HepG2 (cell line): ENCODE results near the gene TWNK. TPM values are rescaled to one million over a fixed set of nuclear protein-coding genes. Genes with fewer than 3 reads are reported as not detected.
A peak's percentile ranks its signal among the peaks of the same experiment; 100 is the strongest.

ENCODE experiments used
- ARHGAP35 ChIP-seq: sonication (generic); formaldehyde crosslinking; IDR thresholded peaks from 2 replicates; pipeline ENCODE4 v1.9.0; 2022; ENCODE audit warnings: mild to moderate bottlenecking, inconsistent platforms, moderate library complexity, missing genetic modification reagents, borderline replicate concordance
- ARNTL ChIP-seq: sonication (generic); formaldehyde crosslinking; IDR thresholded peaks from 2 replicates; pipeline ENCODE4 v1.4.0; 2020; ENCODE audit warnings: mild to moderate bottlenecking, missing genetic modification reagents
- CENPT ChIP-seq: sonication (generic); formaldehyde crosslinking; IDR thresholded peaks from 2 replicates; pipeline ENCODE4 v1.8.0; 2022; ENCODE audit warnings: low read depth, mild to moderate bottlenecking, moderate library complexity, missing genetic modification reagents
- DNMT3B ChIP-seq: conservative IDR thresholded peaks from 2 replicates; pipeline ENCODE4 v1.6.1; 2016; ENCODE audit warnings: missing biosample characterization, control low read depth
- ELF1 ChIP-seq: sonication (generic); formaldehyde crosslinking; IDR thresholded peaks from 2 replicates; pipeline ENCODE4 v1.4.0; 2020; ENCODE audit warnings: missing genetic modification reagents
- FOXP1 ChIP-seq, 2 experiments: fragments of 450-650 bp in 1 of 2; IDR thresholded peaks; 2 replicates each; pipeline ENCODE4 v1.6.1; 2017 to 2018; ENCODE audit warnings: antibody characterized with exemption in 1 of 2
- GABPA ChIP-seq, 2 experiments: IDR thresholded peaks; 2 replicates each; pipeline ENCODE4 v1.6.1; 2011 to 2016; ENCODE audit warnings: low read depth in 2 of 2, low read length in 1 of 2, missing biosample characterization in 1 of 2, missing genetic modification characterization in 1 of 2
- GPN1 ChIP-seq: sonication (generic); formaldehyde crosslinking; IDR thresholded peaks from 2 replicates; pipeline ENCODE4 v1.5.1; 2020; ENCODE audit warnings: missing genetic modification reagents, borderline replicate concordance
- HHEX ChIP-seq: IDR thresholded peaks from 2 replicates; pipeline ENCODE4 v1.6.1; 2016; ENCODE audit warnings: control low read depth
- KDM4B ChIP-seq: sonication (generic); formaldehyde crosslinking; IDR thresholded peaks from 2 replicates; pipeline ENCODE4 v1.4.0; 2020; ENCODE audit warnings: missing genetic modification reagents
- LCORL ChIP-seq, 2 experiments: fragments of 450-650 bp in 1 of 2; sonication (generic) in 1 of 2; formaldehyde crosslinking in 1 of 2; IDR thresholded peaks; 2 replicates each; pipeline versions ENCODE4 v1.5.0 to v1.6.1; 2017 to 2020; ENCODE audit warnings: antibody characterized with exemption in 1 of 2, missing genetic modification reagents in 1 of 2
- RARA ChIP-seq: IDR thresholded peaks from 2 replicates; pipeline ENCODE4 v1.6.1; 2016; ENCODE audit warnings: missing genetic modification reagents, missing compliant biosample characterization
- RXRB ChIP-seq: IDR thresholded peaks from 2 replicates; pipeline ENCODE4 v1.6.1; 2016; ENCODE audit warnings: borderline replicate concordance, missing genetic modification reagents, missing compliant biosample characterization
- SCMH1 ChIP-seq: sonication (generic); formaldehyde crosslinking; IDR thresholded peaks from 2 replicates; pipeline ENCODE4 v1.9.0; 2021; ENCODE audit warnings: missing genetic modification reagents, mild to moderate bottlenecking, borderline replicate concordance
- STAG1 ChIP-seq: sonication (generic); formaldehyde crosslinking; IDR thresholded peaks from 2 replicates; pipeline ENCODE4 v1.4.0; 2020; ENCODE audit warnings: missing genetic modification reagents
- THYN1 ChIP-seq: sonication (generic); formaldehyde crosslinking; IDR thresholded peaks from 2 replicates; pipeline ENCODE4 v1.8.1; 2023; ENCODE audit warnings: low read depth, mild to moderate bottlenecking, moderate library complexity, missing genetic modification reagents, borderline replicate concordance
- ZBTB3 ChIP-seq: sonication (generic); formaldehyde crosslinking; IDR thresholded peaks from 2 replicates; pipeline ENCODE4 v1.4.0; 2020; ENCODE audit warnings: low read depth, mild to moderate bottlenecking, moderate library complexity, missing genetic modification reagents, borderline replicate concordance
- ZFP36L1 ChIP-seq: sonication (generic); formaldehyde crosslinking; IDR thresholded peaks from 2 replicates; pipeline ENCODE4 v1.8.0; 2022; ENCODE audit warnings: mild to moderate bottlenecking, missing genetic modification reagents, moderate library complexity
- ZFP82 ChIP-seq: sonication (generic); formaldehyde crosslinking; IDR thresholded peaks from 2 replicates; pipeline ENCODE4 v1.5.1; 2020; ENCODE audit warnings: mild to moderate bottlenecking, missing genetic modification reagents, borderline replicate concordance
- ZNF10 ChIP-seq: sonication (generic); formaldehyde crosslinking; IDR thresholded peaks from 2 replicates; pipeline ENCODE4 v1.4.0; 2020; ENCODE audit warnings: mild to moderate bottlenecking, low read depth, missing genetic modification reagents, borderline replicate concordance
- ZNF234 ChIP-seq: sonication (generic); formaldehyde crosslinking; conservative IDR thresholded peaks from 2 replicates; pipeline ENCODE4 v1.5.1; 2020; ENCODE audit warnings: mild to moderate bottlenecking, missing genetic modification reagents
- ZNF260 ChIP-seq: sonication (generic); formaldehyde crosslinking; IDR thresholded peaks from 2 replicates; pipeline ENCODE4 v1.4.0; 2020; ENCODE audit warnings: missing genetic modification reagents, low read depth, mild to moderate bottlenecking, borderline replicate concordance
- ZNF263 ChIP-seq: sonication (generic); formaldehyde crosslinking; IDR thresholded peaks from 2 replicates; pipeline ENCODE4 v1.4.0; 2020; ENCODE audit warnings: missing genetic modification reagents
- ZNF629 ChIP-seq: sonication (generic); formaldehyde crosslinking; conservative IDR thresholded peaks from 2 replicates; pipeline ENCODE4 v1.5.0; 2020; ENCODE audit warnings: missing genetic modification reagents
- ZNF652 ChIP-seq: IDR thresholded peaks from 2 replicates; pipeline ENCODE4 v1.6.1; 2016; ENCODE audit warnings: low read depth, borderline replicate concordance
- ZNF724P ChIP-seq: sonication (generic); formaldehyde crosslinking; IDR thresholded peaks from 2 replicates; pipeline ENCODE4 v1.8.0; 2022; ENCODE audit warnings: missing genetic modification reagents, borderline replicate concordance
- ZNF83 ChIP-seq: sonication (generic); formaldehyde crosslinking; IDR thresholded peaks from 2 replicates; pipeline ENCODE4 v1.4.0; 2020; ENCODE audit warnings: missing genetic modification reagents, mild to moderate bottlenecking, borderline replicate concordance
- polyA plus RNA-seq, 8 experiments: library from polyadenylated mRNA; depleted of rRNA in 3 of 8; stranded (reverse) in 7 of 8; unstranded in 1 of 8; fragments of >200 nt; fragmentation: Illumina TruSeq in 4 of 8; extraction: Trizol in 4 of 8; gene quantifications; 2 replicates each; pipeline versions ENCODE4 v1.2.1 to v1.2.3, GENCODE V29; 2011 to 2016; ENCODE audit warnings: low read depth in 4 of 8, missing spikeins in 1 of 8, mixed read lengths in 1 of 8; ENCODE audit not compliant: insufficient read depth in 1 of 8
- total RNA-seq, 5 experiments: library from RNA; depleted of rRNA; stranded (reverse); fragments of >200 nt; fragmentation: Illumina TruSeq; extraction: Trizol; gene quantifications; 2 replicates each; pipeline ENCODE4 v1.2.3, GENCODE V29; 2016; ENCODE audit warnings: low read depth in 1 of 5
- TF ChIP-seq, protein P1 (sequence below): sonication (generic); formaldehyde crosslinking; IDR thresholded peaks from 2 replicates; pipeline ENCODE4 v1.4.0; 2020; ENCODE audit warnings: mild to moderate bottlenecking, low read depth, missing genetic modification reagents
- TF ChIP-seq, protein P2 (sequence below): IDR thresholded peaks from 2 replicates; pipeline ENCODE4 v1.6.1; 2018; ENCODE audit warnings: missing genetic modification reagents

The TWNK gene
- total and polyA plus RNA-seq, 2 of the 13 experiments (the other 11 are each of a cell fraction or from before 2014, with no cell fraction given), result 10.7 to 16.5 TPM

DNA sequence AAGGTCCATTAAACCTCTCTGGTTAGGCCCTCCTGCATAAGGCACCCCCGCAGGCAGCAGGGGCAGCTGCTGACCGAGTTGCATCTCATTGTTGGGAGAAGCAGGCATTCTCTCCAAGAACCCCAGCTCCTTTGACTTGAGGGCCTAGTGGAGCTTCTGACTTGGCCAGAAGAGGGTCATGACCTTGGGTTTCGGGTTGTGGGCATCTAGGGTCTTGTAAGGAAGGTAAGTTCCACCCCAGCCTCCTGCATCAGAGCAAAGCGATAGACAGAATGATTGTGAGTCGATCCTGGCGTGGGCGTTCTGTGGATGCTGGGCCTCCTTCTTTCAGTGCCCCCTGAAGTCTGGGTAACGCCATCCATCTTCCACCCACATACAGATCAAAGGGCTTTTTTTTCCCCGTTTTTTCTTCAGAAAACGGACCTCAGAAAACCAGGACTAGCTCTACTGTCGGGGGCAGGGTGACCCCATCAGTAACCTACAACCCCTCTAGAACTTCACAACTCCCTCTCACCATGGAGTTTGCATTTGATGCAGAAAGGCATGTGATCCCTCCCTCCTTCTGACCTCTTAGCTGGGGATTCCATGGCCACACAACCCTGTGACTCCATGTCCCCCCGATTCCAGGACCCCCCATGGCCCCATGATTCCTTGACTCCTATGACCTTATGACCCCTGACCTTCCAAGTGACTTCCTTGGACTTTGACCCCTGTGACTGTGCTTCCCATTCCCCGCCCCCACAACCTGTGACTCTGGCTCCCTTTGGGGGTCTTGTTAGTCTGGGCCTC is 15.0 kb upstream of the TWNK start (continued):
- TF ChIP-seq ARNTL (CRISPR knock-in tag), result no peak
- no peak for TF ChIP-seq LCORL (IDR thresholded peaks at IDR 0.05)
- TF ChIP-seq LCORL (CRISPR knock-in tag; IDR thresholded peaks at IDR 0.05), result no peak
- no peak for TF ChIP-seq ZFP36L1 (CRISPR knock-in tag)
- TF ChIP-seq RXRB (CRISPR knock-in tag), result no peak
- TF ChIP-seq ZBTB3, result 0 out of 2 replicates have a peak, but pooled peaks have one; percentile 32
- peak; percentile 34; the same call in 1 of the 2 replicates for TF ChIP-seq RARA (CRISPR knock-in tag)
- no peak for TF ChIP-seq CENPT (CRISPR knock-in tag)
- no peak for TF ChIP-seq ARHGAP35
- TF ChIP-seq KDM4B, result no peak
- TF ChIP-seq ZFP82 (CRISPR knock-in tag), result no peak
- TF ChIP-seq ZNF652 (CRISPR knock-in tag), result no peak
- TF ChIP-seq ZNF260, result no peak
- no peak for TF ChIP-seq ZNF10
- no peak for TF ChIP-seq GPN1
- no peak for TF ChIP-seq ZNF724P
- no peak for TF ChIP-seq DNMT3B
- no peak for TF ChIP-seq ZNF629 (CRISPR knock-in tag)
- TF ChIP-seq, protein P1, sequence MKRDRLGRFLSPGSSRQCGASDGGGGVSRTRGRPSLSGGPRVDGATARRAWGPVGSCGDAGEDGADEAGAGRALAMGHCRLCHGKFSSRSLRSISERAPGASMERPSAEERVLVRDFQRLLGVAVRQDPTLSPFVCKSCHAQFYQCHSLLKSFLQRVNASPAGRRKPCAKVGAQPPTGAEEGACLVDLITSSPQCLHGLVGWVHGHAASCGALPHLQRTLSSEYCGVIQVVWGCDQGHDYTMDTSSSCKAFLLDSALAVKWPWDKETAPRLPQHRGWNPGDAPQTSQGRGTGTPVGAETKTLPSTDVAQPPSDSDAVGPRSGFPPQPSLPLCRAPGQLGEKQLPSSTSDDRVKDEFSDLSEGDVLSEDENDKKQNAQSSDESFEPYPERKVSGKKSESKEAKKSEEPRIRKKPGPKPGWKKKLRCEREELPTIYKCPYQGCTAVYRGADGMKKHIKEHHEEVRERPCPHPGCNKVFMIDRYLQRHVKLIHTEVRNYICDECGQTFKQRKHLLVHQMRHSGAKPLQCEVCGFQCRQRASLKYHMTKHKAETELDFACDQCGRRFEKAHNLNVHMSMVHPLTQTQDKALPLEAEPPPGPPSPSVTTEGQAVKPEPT (CRISPR knock-in tag), result no peak
- TF ChIP-seq HHEX (CRISPR knock-in tag), result no peak
- TF ChIP-seq, protein P2, sequence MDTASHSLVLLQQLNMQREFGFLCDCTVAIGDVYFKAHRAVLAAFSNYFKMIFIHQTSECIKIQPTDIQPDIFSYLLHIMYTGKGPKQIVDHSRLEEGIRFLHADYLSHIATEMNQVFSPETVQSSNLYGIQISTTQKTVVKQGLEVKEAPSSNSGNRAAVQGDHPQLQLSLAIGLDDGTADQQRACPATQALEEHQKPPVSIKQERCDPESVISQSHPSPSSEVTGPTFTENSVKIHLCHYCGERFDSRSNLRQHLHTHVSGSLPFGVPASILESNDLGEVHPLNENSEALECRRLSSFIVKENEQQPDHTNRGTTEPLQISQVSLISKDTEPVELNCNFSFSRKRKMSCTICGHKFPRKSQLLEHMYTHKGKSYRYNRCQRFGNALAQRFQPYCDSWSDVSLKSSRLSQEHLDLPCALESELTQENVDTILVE (CRISPR knock-in tag), result no peak
- no peak for TF ChIP-seq STAG1
- TF ChIP-seq THYN1, result no peak
- TF ChIP-seq GABPA (IDR thresholded peaks at IDR 0.05; ENCODE audit: low read depth, low read length), result no peak
- TF ChIP-seq GABPA (CRISPR knock-in tag; IDR thresholded peaks at IDR 0.05; ENCODE audit: low read depth), result no peak
- TF ChIP-seq FOXP1 (IDR thresholded peaks at IDR 0.05), result no peak
- no peak for TF ChIP-seq FOXP1 (CRISPR knock-in tag; IDR thresholded peaks at IDR 0.05)
- TF ChIP-seq ZNF83 (CRISPR knock-in tag), result no peak
- TF ChIP-seq ZNF234 (CRISPR knock-in tag), result no peak
- peak; percentile 38; the same call in 1 of the 2 replicates for TF ChIP-seq ZNF263 (CRISPR knock-in tag)
- no peak for TF ChIP-seq SCMH1
- TF ChIP-seq ELF1 (CRISPR knock-in tag), result no peak
